H54 (cell line): ENCODE measurements around the gene FLACC1.
A peak's percentile ranks its signal among the peaks of the same experiment; 100 is the strongest.

Experiments
- DNase-seq: peaks from one replicate; pipeline ENCODE4 v3.0.0; 2011; ENCODE audit warnings: low spot score, mixed read lengths; ENCODE audit not compliant: insufficient read length
- FAIRE-seq: peaks from 3 replicates; lab custom pipeline; 2011; peaks lifted over from hg19 to GRCh38; lab: Jason Lieb, UNC
- POLR2A ChIP-seq: IDR thresholded peaks from 2 replicates; pipeline ENCODE4 v1.6.1; 2011; ENCODE audit warnings: low read depth, mild to moderate bottlenecking, low read length

The FLACC1 gene

DNA sequence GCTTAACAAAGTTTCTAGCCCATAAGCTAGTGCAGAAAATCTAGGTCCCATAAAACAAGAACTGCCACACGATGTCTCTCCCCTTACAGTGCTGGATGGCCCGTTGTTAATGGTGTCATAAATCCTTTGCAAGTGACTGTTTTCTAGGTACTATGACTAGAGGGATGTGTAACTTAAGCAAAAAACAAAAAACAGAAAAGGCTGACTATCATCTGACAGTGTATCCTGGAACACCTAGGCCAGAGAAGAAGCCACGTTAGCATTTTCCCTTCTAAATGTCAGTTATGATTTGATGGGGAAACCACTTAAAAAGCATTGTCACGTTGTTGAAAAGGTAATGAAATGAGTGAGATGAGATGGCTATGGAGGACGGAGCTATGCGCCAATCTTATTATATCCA, 94.4 kb downstream of the FLACC1 start:
- FAIRE-seq (no peak), DNase-seq (no peak)
- no peak for TF ChIP-seq POLR2A

DNA sequence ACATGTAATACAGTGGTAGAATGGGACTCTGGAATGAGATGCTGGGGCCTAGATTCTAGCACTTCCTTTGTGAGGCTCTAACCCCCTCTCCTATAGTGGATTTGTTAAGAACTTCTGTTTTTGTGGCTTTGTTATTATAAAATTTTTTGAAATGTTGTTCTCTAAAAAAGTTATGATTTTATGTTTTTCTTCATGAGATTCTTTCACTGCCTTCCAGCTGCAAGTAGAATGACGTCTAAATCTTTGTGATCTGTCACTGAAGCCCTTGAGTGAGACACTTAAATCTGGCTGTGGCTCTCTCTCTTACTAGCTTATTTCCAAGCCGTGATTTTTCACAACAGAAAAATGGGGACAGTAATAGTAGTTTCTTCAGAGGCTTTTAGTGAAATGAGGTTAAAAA, 95.2 kb downstream of the FLACC1 start:
- FAIRE-seq = no peak
- no peak for TF ChIP-seq POLR2A
- DNase-seq = no peak

DNA sequence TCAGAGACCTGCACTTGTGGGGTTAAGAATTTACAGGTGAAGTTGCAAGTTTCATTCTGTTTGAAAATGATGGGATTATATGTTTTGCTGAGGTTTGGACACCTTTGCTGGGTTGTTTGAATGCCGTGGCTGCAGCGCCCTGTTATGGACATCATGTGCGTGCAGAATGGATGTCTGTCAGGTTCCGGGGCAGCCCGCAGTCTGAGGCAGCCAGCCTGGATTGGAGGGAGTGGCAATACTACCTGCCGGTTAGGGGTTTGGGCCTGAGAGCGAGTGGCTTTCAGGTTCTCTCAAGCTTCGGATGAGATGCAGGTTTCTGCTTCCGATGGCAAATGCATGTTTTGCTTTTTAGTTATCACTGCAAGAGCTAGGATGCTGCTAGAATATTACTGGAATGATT, 95.7 kb downstream of the FLACC1 start:
- DNase-seq = no peak
- FAIRE-seq = no peak
- no peak for TF ChIP-seq POLR2A

DNA sequence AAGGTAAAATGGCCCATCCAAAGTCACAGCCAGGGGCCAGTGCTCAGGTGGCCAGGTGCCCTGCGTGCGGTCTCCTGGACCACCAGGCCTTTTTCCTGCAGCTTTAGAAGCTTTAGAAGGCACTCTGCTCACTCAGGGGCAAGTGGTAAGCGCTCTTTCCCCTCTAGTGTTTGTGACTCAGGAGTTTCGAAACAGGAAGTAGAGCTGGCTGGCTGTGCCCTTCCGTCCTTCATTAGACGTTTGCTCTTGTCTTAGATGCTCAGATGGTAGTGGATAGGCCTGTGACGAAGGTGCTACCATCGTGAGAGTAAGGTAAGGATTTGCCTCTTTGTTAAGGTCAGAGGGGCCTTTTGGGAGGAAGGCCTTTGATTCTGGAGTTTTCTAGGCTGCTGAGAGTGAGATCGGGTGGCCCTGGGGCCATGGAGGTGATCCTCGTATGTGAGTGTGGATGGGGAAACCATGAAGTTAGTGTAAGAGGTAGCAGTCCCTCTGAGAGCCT, 96.8 kb downstream of the FLACC1 start, which contains the start of gene CASP8:
CASP8 (plus strand) TSS at position 235 of the 499 bp plus-strand sequence. CDS start 5,951 bp downstream, outside the sequence.
- FAIRE-seq (no peak), DNase-seq (no peak)
- TF ChIP-seq POLR2A = no peak

DNA sequence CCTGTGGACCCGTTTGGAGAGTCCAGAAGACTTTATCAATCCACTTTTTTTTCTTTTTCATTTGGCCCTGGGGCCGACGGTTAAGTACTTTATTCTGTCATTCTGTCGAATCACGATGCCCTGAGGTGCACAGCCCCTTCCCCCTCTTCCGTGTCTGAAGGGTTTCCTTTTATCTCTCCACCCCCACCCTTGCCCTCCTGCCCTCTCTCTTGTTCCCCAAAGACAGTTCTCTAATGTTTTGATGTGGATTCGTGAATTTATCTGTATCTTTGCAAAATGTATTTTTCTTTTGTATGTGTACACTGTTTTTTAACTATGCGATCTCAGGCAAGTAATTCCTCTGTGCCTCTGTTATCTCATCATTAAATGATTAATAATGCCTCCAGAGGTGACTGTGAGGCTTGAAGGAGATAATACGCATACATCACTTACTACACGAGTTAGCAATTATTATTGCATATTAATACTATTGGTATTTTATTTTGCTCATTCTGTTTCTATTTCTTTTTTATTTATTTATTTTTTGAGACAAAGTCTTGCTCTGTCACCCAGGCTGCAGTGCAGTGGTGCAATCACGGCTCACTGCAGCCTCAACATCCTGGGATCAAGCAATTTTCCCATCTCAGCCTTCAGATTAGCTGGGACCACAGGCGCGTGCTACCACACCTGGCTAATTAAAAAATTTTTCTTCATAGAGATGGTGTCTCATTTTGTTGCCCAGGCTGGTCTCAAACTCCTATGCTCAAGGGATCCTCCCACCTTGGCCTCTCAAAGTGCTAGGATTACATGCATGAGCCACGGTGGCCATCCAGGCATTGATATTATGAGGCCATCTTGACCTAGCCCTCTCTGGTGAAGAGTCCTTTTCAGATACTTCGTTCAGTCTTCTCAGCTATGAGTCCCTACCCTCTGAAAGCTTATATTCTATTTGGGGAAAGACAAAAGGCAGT, 98.2 kb downstream of the FLACC1 start:
- FAIRE-seq (no peak), DNase-seq (no peak)
- TF ChIP-seq POLR2A = no peak

GRCh38 chr2:201257956-201258665, 99.0 kb downstream of the FLACC1 start:
- TF ChIP-seq POLR2A = no peak
- DNase-seq = peak; percentile 59

DNA sequence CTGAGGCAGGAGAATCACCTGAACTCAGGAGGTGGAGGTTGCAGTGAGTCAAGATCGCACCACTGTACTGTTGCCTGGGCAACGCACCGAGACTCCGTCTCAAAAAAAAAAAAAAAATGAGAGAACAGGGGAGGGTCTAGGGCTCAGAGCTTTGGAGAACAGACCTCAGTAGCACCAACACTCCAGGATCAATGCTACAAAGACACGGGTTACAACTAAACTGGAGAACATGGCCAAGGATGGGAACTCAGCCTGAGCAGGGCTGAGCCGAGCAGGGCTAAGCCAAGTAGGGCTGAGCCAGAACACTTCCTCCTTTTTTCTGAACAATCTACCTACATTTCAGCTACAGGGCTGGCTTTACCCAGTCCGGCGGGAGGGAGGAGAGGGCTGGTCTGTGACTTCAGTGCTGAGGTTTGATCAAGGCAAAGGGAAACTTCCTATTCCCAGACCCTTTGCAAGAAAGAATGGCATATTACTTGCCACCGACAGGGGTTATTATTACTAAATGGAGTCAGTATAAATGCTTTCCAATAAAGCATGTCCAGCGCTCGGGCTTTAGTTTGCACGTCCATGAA, 99.7 kb downstream of the FLACC1 start:
- TF ChIP-seq POLR2A = no peak
- peak; percentile 31 for DNase-seq
- FAIRE-seq = no peak

More at GRCh38 chr2:201257956-201258665, 99.0 kb downstream of the FLACC1 start:
- peak; percentile 84 for FAIRE-seq

DNA sequence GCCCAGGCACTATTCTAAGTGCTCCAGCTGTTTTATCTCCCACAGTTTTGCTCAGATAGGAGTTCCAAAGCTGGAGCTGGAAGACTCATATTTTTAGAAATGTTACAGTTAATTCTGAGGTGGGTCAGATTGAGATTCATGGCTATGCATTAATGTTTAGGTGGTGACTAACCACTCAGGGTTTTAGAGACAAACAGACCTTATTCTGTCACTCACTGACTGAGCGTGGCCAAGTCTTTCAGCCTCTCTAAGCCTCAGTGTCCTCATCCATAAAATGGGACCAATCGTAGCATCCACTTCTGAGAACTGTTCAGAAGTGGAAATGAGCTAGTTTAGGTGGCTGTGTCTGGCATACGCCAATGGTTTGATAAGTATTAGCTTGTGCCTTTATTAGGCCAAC, 101.1 kb downstream of the FLACC1 start:
- no peak for TF ChIP-seq POLR2A
- FAIRE-seq (no peak), DNase-seq (no peak)

GRCh38 chr2:201255408-201256033, 101.6 kb downstream of the FLACC1 start:
- DNase-seq (no peak), FAIRE-seq (no peak)
- TF ChIP-seq POLR2A = no peak

DNA sequence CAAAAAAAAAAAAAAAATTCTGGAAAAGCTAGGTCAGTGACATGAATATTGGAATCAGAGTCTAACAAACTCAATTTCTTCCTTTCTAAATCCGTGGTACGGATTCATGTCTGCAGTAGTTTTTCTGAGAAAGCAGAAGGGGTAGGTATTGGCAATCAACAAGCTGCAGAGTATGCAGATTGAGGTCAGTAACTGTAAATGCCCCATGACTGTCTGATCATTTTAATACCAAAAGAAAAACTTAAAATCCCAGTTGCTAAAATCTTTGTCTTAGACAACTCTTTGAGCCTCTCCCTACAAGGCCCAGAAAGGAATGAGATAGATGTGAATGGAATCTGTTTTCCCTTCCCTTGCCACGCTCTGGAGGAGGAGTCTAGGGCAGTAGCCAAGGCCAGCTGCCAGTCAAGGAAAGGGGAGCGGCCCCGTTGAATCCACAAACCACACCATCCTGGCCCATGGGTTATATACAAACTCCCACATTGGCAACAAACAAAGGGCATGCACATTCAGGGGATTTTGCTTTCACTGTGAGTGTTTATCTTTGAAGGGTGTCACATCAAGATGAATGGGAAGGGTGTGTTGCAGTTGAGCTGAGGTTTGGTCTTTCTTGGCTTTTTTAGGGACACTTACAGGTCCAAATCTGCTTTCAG, 102.9 kb downstream of the FLACC1 start:
- TF ChIP-seq POLR2A = no peak
- DNase-seq (peak; percentile 45), FAIRE-seq (peak; percentile 65)

GRCh38 chr2:201250741-201251140, 106.4 kb downstream of the FLACC1 start:
- no peak for FAIRE-seq

DNA sequence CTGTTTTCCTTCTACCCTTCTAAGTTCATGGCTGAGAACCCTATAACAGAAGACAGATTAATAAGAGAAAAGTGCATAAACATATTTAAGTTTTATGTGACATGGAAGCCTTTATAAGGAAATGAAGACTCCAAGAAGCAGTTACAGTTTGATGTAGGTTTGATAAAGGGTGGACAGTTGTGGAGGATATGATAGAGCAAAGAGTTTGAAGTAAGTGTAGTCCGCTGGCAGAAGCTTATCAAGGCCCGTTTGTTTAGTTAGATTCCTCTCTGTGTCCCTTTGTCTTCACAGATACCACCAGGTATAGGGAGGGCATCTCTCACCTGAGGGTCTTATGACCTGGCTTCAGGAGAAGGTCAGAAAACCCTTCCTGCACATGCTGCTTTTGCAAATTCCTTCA, 107.3 kb downstream of the FLACC1 start:
- TF ChIP-seq POLR2A = no peak
- no peak for FAIRE-seq

More at GRCh38 chr2:201250741-201251140, 106.4 kb downstream of the FLACC1 start:
- no peak for TF ChIP-seq POLR2A
- DNase-seq = no peak

More for the DNA sequence above, 107.3 kb downstream of the FLACC1 start:
- DNase-seq = no peak
